Measurements from ENCODE around the gene FBXW4. TPM values are rescaled to one million over a fixed set of nuclear protein-coding genes. Genes with fewer than 3 reads are reported as not detected.
"Not testable (repeated sequence)": the region's sequence is repeated elsewhere in the genome, so short reads cannot be mapped to it uniquely, and the experiment has no call there.

FBXW4 gene
- total RNA-seq, 1 experiment from 2014 or later: 25.4 TPM

DNA sequence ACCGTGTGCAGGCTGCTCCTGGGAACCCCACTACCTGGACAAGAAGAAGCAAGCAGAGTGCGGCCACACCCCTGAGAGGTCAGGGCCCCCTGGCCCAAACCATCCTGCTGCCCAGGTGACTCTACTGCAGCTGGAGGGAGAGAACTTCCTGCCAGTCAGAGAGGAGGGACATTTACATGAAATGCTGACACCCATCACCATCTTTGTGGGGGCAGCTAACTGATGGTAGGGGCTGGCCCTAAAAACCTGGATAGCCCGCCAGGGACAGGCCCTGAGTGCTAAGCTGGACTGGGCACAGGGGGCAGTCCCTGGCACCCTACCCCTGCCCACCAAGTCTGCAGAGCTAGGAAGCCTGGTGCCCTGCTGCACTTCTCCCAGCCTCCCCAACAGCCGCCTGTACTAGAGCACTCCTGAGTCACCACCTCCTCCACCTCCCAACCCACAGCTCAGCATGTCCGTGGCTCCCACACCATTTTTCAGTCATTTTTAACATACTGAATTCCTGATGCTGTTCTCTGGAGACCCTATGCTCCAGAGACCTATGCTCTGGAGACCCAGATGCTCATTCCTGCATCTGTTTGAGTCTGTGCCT, 79.3 kb downstream of the FBXW4 start:
- H3K9me3 ChIP-seq: no peaks in the 10 kb centered on the region
- H3K36me3 ChIP-seq: peaks cover 8% of the 10 kb centered on the region
- no peaks in the 10 kb centered on the region for H3K27me3 ChIP-seq
- DNase-seq: no peak
- H3K4me3 ChIP-seq: no peak overlapping the region

DNA sequence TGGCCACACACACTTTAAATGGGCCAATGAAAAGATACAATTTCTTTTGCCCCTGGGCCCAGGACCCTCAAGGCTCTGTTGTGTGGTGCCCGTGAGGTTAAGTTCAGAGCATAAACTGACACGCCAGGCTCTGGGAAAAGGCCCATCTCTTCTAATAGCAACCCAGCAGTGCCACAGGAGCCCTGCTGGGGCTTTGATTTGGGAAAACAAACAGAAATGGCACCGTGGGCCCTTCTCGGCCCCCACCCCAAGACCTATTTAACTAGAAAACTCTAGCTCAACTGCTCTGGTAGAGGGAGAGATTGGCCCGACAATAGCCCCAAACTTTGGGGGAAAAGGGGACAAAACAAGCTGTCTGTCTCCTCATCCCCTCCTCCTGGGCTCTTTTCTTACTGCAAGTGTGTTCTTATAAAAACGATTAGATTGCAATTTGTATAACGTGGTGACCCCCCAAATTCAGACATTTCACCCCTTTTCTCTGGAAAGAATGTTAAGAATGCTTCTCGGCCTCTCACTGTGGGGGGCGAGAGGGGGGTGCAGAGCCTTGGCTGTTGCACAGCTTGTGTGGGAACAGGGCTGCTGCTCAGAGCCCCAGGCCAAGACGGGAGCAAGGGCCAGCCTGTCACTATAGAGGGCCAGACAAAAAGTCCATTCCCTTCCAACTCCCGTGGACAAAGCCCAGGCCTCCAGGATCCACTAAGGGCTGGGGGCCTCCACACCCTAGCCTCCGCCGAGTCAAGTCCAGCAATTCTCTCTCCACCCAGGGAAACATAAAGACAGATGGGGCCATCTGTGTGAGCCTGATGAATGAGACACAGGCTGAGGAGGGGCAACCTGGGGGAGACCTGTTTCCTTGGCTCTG, 80.1 kb downstream of the FBXW4 start:
- no peak for DNase-seq
- no peaks in the 10 kb centered on the region for H3K9me3 ChIP-seq
- H3K27me3 ChIP-seq: no peaks in the 10 kb centered on the region
- H3K4me3 ChIP-seq: no peak overlapping the region
- peaks cover 15% of the 10 kb centered on the region for H3K36me3 ChIP-seq

GRCh38 chr10:101613646-101614045, 81.3 kb downstream of the FBXW4 start:
- Histone ChIP-seq H3K9me3 (no peaks in the 10 kb centered on the region), H3K27me3 (no peaks in the 10 kb centered on the region), H3K36me3 (peaks cover 17% of the 10 kb centered on the region), H3K4me3 (no peak overlapping the region)
- no peak for DNase-seq

DNA sequence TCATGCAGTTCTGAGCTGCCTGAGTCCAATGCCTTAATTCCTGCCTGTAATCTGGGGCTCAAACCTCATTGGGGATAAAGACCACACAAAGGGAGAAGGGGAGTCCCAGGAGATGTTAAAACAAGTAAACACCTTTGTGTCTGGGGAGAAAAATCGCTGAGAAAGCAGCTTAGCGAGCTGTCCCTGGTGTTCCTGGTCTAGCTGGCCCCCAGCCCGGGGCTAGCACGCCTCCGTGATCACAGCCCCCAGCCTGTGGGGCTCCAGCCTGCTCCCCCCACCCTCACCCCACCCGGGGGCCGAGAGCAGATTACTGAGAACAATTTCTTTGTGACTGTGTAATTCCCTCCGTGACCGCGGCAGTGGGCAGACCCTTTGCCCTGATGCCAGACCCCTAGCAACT, 82.1 kb downstream of the FBXW4 start:
- no peaks in the 10 kb centered on the region for H3K27me3 ChIP-seq
- no peak for DNase-seq
- peaks cover 17% of the 10 kb centered on the region for H3K36me3 ChIP-seq
- no peak overlapping the region for H3K4me3 ChIP-seq
- H3K9me3 ChIP-seq: no peaks in the 10 kb centered on the region

DNA sequence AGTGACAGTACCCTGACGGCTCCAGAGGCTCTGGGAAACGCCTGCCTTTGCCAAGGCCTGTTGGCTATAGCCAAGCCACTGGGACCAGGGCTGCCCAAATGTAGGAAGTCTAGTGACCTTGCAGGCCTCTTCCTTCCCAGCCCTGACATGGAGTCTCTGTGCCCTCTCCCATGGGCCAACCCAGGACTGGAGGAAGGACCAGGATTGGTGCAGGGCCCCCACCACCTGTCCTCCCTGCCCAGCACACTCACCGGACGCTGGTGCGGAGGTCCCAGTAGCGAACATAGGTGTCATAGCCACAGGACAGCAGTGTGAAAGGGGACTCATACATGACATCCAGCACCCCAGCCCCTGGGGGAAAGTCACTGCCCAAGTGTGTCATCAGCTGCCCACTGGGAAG, 82.9 kb downstream of the FBXW4 start:
- H3K9me3 ChIP-seq: no peaks in the 10 kb centered on the region
- DNase-seq: no peak
- H3K27me3 ChIP-seq: no peaks in the 10 kb centered on the region
- H3K36me3 ChIP-seq: peaks cover 17% of the 10 kb centered on the region
- no peak overlapping the region for H3K4me3 ChIP-seq

DNA sequence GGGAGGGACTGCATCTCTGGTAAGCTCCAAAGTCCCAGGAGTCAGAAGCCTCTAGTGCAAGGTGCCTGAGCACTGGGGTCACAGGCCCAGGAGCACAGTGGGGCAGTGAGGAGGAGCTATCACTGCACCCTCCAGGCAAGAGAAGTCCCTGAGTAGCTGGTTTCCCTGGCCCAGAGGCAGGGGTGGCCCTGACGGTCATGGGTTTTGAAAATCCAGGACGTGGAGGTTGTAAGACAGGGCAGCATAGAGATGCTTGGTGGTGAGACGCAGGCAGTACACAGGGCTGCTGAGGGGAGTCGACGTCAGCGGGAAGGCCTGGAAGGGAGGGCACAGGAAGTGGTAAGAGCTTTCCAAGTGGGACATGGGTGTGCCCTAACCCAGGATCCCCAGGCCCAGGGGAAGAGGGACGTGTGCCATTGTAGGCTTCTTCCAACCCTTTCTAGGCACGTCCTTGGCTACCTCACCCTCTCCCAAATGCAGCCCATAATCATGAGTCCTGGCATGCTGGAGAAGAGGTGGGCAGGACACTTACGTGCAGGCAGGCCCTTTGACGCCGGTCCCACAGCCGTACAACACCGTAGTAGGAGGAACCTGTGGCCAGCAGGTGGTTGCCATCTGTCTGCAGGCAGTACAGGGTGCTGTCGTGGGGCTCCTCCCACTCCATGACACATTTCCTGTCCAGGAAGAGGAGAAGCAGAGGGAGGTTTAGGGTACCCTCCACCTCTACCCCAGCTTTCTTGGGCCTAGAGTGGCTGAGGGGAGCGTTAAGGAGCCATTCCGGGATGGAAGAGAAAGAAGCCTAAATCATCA, 83.7 kb downstream of the FBXW4 start:
- DNase-seq: peak; percentile 35
- Histone ChIP-seq H3K4me3 (no peak overlapping the region), H3K27me3 (no peaks in the 10 kb centered on the region), H3K36me3 (peaks cover 17% of the 10 kb centered on the region), H3K9me3 (no peaks in the 10 kb centered on the region)

DNA sequence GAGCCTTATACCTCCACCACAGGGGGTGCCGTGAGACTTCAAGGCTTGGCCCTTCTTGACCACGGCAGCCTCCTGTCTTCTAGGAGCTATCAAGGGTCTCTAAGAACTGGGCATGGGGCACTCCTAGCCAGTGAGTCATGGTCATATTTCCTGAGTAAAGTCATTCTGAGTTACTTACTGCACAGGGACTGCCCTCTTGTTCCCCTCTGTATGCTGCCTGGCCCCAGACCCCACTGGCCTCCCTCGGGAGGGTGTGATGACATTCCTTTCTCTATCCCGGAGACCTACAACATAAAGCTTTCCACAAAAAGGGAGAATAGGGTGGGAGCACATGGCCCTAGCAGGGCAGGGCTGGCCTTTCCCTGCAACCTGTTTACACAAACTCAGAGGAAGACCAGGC, 85.5 kb downstream of the FBXW4 start:
- DNase-seq: no peak
- H3K36me3 ChIP-seq: peaks cover 17% of the 10 kb centered on the region
- no peak overlapping the region for H3K4me3 ChIP-seq
- no peaks in the 10 kb centered on the region for H3K9me3 ChIP-seq
- H3K27me3 ChIP-seq: no peaks in the 10 kb centered on the region

- no peak for DNase-seq
- Histone ChIP-seq H3K36me3 (peaks cover 17% of the 10 kb centered on the region), H3K27me3 (no peaks in the 10 kb centered on the region), H3K4me3 (no peak overlapping the region), H3K9me3 (no peaks in the 10 kb centered on the region)
Measured at GRCh38 chr10:101607124-101607523, 87.8 kb downstream of the FBXW4 start.

- no peaks in the 10 kb centered on the region; the same call in 1 of the 2 replicates for H3K36me3 ChIP-seq
- no peaks in the 10 kb centered on the region for H3K9me3 ChIP-seq
- H3K27me3 ChIP-seq: no peaks in the 10 kb centered on the region
- H3K4me3 ChIP-seq: no peak overlapping the region
- DNase-seq: peak; percentile 52
Measured at GRCh38 chr10:101602761-101603398, 92.1 kb downstream of the FBXW4 start.

- no peaks in the 10 kb centered on the region for H3K9me3 ChIP-seq
- H3K36me3 ChIP-seq: no peaks in the 10 kb centered on the region; the same call in 1 of the 2 replicates
- no peak overlapping the region for H3K4me3 ChIP-seq
- no peaks in the 10 kb centered on the region for H3K27me3 ChIP-seq
- DNase-seq: no peak
Measured at GRCh38 chr10:101601541-101601940, 93.4 kb downstream of the FBXW4 start.

DNA sequence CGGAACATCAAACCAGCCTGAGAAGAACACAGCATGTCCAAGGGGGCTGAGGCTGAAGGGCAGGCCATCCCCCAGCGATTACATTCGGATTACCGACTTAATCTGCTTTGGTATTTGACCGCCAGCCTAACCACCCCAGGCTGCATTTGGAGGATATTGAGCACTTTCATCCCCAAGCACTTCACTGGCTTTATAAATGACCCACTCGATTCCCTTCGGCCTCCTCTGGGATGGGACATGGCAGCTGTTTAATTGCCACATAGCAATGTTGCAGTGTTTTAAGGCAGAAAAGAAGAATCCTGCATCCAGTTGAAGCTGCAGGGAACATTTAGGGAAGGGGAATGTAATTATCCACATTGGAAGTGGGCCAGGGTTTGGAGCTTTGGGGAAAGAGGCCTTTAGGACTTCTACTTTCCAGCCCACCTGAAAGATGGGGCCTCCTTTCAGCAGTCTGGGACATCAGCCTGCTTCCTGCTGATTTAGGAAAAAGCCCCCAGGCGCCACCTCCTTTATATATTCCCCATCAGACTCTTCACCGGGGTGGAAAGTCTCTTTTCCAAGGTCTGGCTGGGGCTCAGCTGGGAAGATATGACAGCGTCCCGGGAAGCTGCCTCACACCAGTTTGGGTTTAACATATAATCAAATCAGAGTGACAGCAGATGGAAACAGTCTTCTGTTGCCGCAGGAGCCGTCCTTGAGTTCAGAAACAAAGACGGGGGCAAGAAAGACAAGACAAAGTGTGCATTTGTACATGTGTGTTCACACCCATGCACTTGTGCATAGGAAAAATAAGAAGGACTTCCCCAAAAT, 97.7 kb downstream of the FBXW4 start:
- Histone ChIP-seq H3K36me3 (no peaks in the 10 kb centered on the region), H3K27me3 (no peaks in the 10 kb centered on the region), H3K4me3 (no peak overlapping the region), H3K9me3 (no peaks in the 10 kb centered on the region)
- no peak for DNase-seq

GRCh38 chr10:101595591-101596433, 99.2 kb downstream of the FBXW4 start:
- no peak overlapping the region for H3K4me3 ChIP-seq
- DNase-seq: no peak

DNA sequence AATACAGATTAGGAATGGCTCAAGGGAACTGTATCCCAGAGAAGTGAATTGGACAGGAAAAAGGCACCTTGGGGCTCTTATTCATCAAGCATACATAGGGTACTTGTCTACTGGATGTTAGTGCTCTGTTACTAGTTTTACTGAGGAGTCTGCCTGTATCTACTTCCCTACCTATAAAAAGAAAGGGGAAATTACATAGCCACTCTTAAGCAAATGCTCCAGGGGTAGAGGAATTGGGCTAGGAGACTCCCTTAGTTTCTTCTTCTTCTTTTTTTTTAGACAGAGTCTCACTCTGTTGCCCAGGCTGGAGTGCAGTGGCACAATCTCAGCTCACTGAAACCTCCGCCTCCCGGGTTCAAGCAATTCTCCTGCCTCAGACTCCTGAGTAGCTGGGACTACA, 101.6 kb downstream of the FBXW4 start:
- not testable (repeated sequence) for DNase-seq, H3K36me3 ChIP-seq, H3K9me3 ChIP-seq, H3K27me3 ChIP-seq, H3K4me3 ChIP-seq

More at GRCh38 chr10:101595591-101596433, 99.2 kb downstream of the FBXW4 start:
- Histone ChIP-seq H3K9me3 (no peaks in the 10 kb centered on the region), H3K27me3 (no peaks in the 10 kb centered on the region), H3K36me3 (no peaks in the 10 kb centered on the region)

- no peak for DNase-seq
- H3K27me3 ChIP-seq: no peaks in the 10 kb centered on the region
- H3K36me3 ChIP-seq: peaks cover 17% of the 10 kb centered on the region
- H3K4me3 ChIP-seq: peak overlapping the region; percentile 96
- H3K9me3 ChIP-seq: no peaks in the 10 kb centered on the region
Measured at GRCh38 chr10:101588879-101589278, 106.1 kb downstream of the FBXW4 start.

Measured in MG63 (cell line).